Gastroesophageal sphincter (tissue), 3 donors: ENCODE measurements around the gene ACTL7B.

ENCODE experiments used
- CTCF ChIP-seq, 4 experiments: fragments of 200-600 bp in 2 of 4; fragments of 450-650 bp in 2 of 4; sonication (generic) in 1 of 4; IDR thresholded peaks; one replicate each; pipeline ENCODE4 v1.5.1; 2017 to 2019; ENCODE audit warnings: antibody characterized with exemption in 4 of 4, mild to moderate bottlenecking in 2 of 4, moderate library complexity in 2 of 4
- POLR2A ChIP-seq, 2 donors: fragments of 450-650 bp; IDR thresholded peaks; one replicate each; pipeline ENCODE4 v1.6.1; 2017; ENCODE audit warnings: antibody characterized with exemption in 2 of 2, mild to moderate bottlenecking in 2 of 2, moderate library complexity in 1 of 2
- POLR2AphosphoS5 ChIP-seq: sonication (generic); formaldehyde crosslinking; IDR thresholded peaks from one replicate; pipeline ENCODE4 v1.6.1; 2017; ENCODE audit warnings: antibody characterized with exemption

GRCh38 chr9:108809269-108809668 is 46.5 kb downstream of the ACTL7B start:
- no peak for TF ChIP-seq POLR2A (IDR thresholded peaks at IDR 0.05)
- TF ChIP-seq CTCF (IDR thresholded peaks at IDR 0.05) = no peak
- no peak for TF ChIP-seq POLR2AphosphoS5
